22Rv1 (cell line): Measurements from ENCODE around the gene CDK5RAP1.

Experiments used
- CTCF ChIP-seq: fragments of 450-650 bp; IDR thresholded peaks from 2 replicates; pipeline ENCODE4 v1.5.1; 2017; ENCODE audit warnings: mild to moderate bottlenecking
- ZFX ChIP-seq: fragments of 450-650 bp; IDR thresholded peaks from 2 replicates; pipeline ENCODE4 v1.6.1; 2017; ENCODE audit warnings: antibody characterized with exemption, borderline replicate concordance

GRCh38 chr20:33348136-33348937, 53.0 kb downstream of the CDK5RAP1 start:
- no peak for TF ChIP-seq CTCF
- TF ChIP-seq ZFX, result no peak
